GM12801 (cell line): ENCODE results near the gene BRAT1.

Experiments used
- CTCF ChIP-seq: IDR thresholded peaks from one replicate; pipeline ENCODE4 v1.5.1; 2011; ENCODE audit warnings: control low read depth; ENCODE audit not compliant: insufficient read length; ENCODE audit errors: extremely low read depth

BRAT1 gene

GRCh38 chr7:2555121-2556052, at the start of gene BRAT1:
TSS of gene BRAT1 (minus strand) at chr7:2555524. CDS start at chr7:2554431, 1,093 bp downstream.
- no peak for TF ChIP-seq CTCF

- TF ChIP-seq CTCF: no peak
Observed at GRCh38 chr7:2604608-2605174, 49.4 kb upstream of the BRAT1 start.

- no peak for TF ChIP-seq CTCF
Observed at GRCh38 chr7:2603044-2603965, 48.0 kb upstream of the BRAT1 start.

GRCh38 chr7:2602406-2603043, 47.2 kb upstream of the BRAT1 start:
- TF ChIP-seq CTCF: no peak

GRCh38 chr7:2601907-2602306, 46.6 kb upstream of the BRAT1 start:
- no peak for TF ChIP-seq CTCF

GRCh38 chr7:2601065-2601464, 45.7 kb upstream of the BRAT1 start:
- no peak for TF ChIP-seq CTCF
